HG02885 (cell line): ENCODE results near the gene CDX1.

Source experiments
- ATAC-seq: cut with Tn5 transposase; IDR thresholded peaks from one replicate; pipeline ENCODE4 v1.9.1; 2021; ENCODE audit warnings: mild to moderate bottlenecking; ENCODE audit not compliant: unreplicated experiment, poor library complexity

Gene CDX1

GRCh38 chr5:150144246-150144801, 22.3 kb upstream of the CDX1 start:
- no peak for ATAC-seq

- no peak for ATAC-seq
Measured at GRCh38 chr5:150144879-150145278, 21.7 kb upstream of the CDX1 start.

DNA sequence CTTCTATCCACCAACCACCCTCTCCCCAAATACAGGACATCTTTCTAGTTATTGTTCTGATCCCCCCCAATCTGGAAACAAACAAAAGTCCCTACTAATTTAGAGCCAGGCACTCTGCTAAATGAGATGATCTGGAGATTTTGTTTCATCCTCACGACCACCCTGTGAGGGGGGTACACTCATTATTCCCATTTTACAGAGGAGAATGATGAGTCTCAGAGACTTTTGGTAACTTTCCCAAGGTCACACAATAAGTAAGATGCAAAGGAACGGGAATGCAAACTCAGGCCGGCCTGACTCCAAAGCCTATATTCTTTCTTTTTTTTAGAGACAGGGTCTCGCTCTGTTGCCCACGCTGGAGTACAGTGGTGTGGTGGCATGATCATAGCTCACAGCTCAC, 20.3 kb upstream of the CDX1 start:
- ATAC-seq: no peak

- ATAC-seq: no peak
Measured at GRCh38 chr5:150146862-150147601, 19.5 kb upstream of the CDX1 start.

- no peak for ATAC-seq
Measured at GRCh38 chr5:150147670-150148069, 18.9 kb upstream of the CDX1 start.

DNA sequence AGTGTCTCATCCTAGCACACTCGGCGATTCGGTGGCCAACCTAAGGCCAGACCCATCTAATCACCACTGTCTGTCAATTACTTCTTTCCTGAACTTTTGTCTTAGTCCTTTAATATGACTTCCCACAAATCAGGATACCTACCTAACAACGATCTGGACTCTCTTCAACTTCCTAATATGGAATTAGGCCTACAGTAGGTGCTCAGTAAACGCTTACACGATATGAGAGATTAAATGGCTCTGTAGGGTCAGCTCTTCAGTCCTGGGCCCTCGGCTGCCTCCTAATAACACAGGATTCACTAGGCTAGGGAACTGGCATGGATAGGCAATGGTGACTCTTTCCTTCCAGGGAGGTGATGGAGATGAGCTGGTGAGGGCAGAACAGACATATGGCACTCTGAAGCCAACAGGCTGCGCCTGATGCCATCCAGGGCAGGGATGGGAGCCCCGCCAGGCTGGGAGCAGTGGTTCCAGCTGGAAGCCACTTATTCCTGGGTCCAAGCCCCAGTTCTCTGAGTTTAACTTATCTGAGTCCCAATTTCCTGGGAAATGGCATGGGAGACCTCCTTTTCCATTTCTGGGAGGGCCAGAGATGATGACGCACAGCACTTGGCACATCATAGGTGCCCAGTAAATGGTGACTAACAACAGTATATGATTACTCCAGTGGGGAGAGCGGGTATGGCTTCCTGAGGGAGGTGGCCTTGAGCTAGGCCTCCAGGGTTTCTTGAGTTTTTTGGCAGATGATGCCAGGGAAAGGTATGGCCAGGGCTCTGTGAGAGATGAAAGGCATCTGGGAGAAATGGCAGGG, 18.3 kb upstream of the CDX1 start:
- ATAC-seq: no peak

DNA sequence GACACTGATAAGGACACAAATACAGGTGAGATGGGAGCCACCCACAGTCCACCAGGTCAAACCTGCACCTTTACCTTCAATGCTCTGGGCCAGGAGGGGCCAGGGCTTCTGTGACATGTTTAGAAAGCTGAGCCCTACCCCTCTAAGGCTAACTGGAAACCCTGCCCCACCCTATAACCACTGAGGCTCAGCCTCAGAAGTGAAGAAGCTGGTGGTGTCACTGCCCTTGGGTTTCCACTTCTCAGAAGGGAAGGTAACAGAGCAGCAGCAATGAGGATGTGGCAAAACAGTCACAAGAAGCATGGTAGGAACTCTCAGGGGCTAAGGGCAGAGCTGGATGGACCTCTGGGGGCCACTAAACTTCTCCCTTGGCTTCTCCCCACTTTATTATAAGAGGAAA, 17.0 kb upstream of the CDX1 start:
- ATAC-seq: no peak

- no peak for ATAC-seq
Measured at GRCh38 chr5:150152636-150153462, 13.7 kb upstream of the CDX1 start.

GRCh38 chr5:150153483-150153882, 13.1 kb upstream of the CDX1 start:
- no peak for ATAC-seq

- peak; percentile 54 for ATAC-seq
Measured at GRCh38 chr5:150153957-150154617, 12.5 kb upstream of the CDX1 start.

DNA sequence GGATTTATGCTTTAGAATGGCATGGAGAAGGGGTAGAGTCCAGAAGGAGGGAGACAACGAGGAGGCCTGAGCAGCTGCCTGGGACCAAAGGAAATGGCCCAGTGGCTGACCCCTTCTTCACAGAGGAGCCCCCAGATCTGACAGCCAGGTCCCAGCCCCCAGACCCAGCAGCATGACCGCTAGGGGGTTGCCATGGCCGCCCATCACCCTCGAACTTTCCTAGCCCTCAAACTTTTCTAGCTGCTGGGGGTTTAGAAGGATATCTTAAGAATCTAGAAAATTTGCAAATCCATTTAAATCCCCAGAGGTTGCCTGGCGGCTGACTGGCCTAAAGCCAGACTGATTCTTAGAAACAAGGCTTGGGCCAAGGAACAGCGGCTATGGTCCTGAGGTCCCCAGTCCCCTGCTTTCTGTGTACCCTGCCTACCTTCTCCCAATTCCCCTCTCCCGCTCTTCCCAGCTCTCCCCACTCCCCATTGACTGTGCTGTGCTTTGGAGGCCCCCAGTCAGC, 11.9 kb upstream of the CDX1 start:
- ATAC-seq: no peak

GRCh38 chr5:150155258-150156026, 11.1 kb upstream of the CDX1 start, which contains the start of gene PDGFRB:
TSS of gene PDGFRB (minus strand) at chr5:150155845. CDS start at chr5:150137047, 18,798 bp downstream.
- ATAC-seq: peak; percentile 47

DNA sequence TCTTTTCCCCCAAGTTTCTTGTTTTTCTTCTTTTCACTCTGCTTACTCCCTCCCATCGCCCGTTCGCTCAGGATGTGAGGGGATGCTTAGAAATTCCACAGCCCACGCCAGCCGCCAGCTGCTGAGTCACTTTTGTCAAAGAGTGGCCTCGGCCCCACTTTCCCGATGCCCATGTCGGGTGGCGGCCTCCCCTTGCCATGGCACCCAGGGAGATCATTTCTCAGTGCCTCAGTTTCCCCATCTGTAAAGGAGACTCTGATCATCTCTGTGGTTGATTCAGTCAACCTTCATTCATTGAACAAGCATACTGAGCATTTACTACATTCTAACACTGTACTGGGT, 10.6 kb upstream of the CDX1 start:
- no peak for ATAC-seq

GRCh38 chr5:150156540-150156939, 10.0 kb upstream of the CDX1 start:
- no peak for ATAC-seq

- no peak for ATAC-seq
Measured at GRCh38 chr5:150157168-150157567, 9.4 kb upstream of the CDX1 start.

DNA sequence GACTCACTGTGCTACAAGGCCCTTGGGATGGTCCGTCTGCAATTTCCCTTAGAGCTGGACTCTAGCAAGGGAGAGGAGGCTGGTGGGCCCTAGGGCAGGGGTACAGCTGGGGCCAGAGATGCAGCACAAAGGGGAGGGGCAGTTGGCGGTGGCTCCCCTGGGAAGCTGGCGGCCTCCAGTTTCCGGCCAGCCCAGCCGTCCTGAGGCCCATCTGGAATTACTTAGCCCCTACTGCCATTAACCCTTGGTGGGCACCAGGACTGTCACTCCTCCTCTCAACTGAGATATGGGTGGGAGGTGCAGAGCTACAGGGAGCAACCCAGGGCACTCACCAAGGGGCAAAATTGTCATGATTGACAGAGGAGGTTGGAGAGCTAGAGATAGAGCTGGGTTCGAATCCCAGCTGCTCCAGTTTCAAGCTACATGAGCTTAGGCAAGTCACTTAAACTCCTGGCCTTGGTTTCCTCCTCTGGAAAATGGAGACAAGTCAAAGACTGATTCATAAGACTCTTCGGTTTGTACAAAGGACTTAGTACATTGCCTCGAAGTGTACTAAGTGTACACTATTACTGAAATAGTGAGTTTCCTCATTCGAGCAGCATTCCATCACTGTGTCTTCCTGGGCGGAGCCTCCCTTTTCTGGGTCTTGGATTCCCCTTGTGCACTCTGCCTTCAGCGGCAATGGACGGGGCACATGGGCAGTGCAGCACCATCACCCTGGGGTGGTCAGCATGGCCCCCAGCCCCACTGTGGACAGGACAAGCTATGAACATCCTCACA, 8.2 kb upstream of the CDX1 start:
- no peak for ATAC-seq

- ATAC-seq: no peak
Measured at GRCh38 chr5:150159031-150159430, 7.5 kb upstream of the CDX1 start.

GRCh38 chr5:150159741-150160179, 6.8 kb upstream of the CDX1 start:
- no peak for ATAC-seq
